Measurements from ENCODE around the gene TMEM231. TPM values are rescaled to one million over a fixed set of nuclear protein-coding genes. Genes with fewer than 3 reads are reported as not detected.

The TMEM231 gene
- total RNA-seq, 1 experiment from 2014 or later = 3.4 TPM

DNA sequence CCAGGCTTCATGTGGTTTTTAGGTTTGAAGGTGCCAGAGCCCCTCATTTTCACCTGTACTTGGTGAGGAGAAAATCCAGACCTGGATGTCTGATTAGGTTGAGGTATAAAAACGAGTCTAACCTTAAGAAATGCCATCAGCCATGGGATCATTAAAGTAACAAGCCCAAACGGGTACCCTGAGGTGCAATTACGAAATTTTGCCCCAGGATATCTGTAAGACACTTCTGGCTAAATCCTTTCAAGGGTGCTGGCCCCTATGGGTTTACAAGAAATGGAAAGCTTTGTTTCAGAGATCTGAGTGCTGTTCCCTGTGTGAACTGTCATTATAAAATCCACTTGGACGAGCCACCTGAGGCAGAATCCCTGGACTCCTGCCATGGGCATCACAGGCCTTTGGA lies 47.2 kb upstream of the TMEM231 start:
- no peak overlapping the region for H3K18ac ChIP-seq (ENCODE audit: insufficient read length, low read depth, low read length)
- no CpG with 5 or more reads among the region's 4 CpGs for WGBS (ENCODE audit: extremely low coverage, insufficient read length, low lambda C conversion rate)

More for the DNA sequence above, 47.2 kb upstream of the TMEM231 start:
- H2BK15ac ChIP-seq (ENCODE audit: low read depth, low read length) = no peak overlapping the region
- Mint-ChIP-seq H3K4me1 (no peaks in the 10 kb centered on the region), H3K4me3 (no peak overlapping the region; a peak in 1 of 5 replicates), H3K27ac (no peak overlapping the region), H3K9me3 (peaks cover 9 to 15% of the 10 kb centered on the region in 2 experiments; a peak in 4 of 5 replicates), H3K27me3 (ENCODE audit: low read depth) (no peaks in the 10 kb centered on the region; the same call in 1 of the 2 replicates), H3K36me3 (ENCODE audit: insufficient read depth in 1 of 3, low read depth in 3 of 3) (peaks cover 49 to 79% (median 63%) of the 10 kb centered on the region in 3 experiments)
- no peak overlapping the region for H4K91ac ChIP-seq (ENCODE audit: insufficient read length, low read depth, low read length)
- H3K4ac ChIP-seq (ENCODE audit: low read depth, low read length) = no peak overlapping the region
- H2BK20ac ChIP-seq (ENCODE audit: low read depth, low read length, poor library complexity, severe bottlenecking) = no peak overlapping the region
- H3K56ac ChIP-seq (ENCODE audit: insufficient read length, low read depth, low read length) = no peak overlapping the region
- TF ChIP-seq, protein P1, sequence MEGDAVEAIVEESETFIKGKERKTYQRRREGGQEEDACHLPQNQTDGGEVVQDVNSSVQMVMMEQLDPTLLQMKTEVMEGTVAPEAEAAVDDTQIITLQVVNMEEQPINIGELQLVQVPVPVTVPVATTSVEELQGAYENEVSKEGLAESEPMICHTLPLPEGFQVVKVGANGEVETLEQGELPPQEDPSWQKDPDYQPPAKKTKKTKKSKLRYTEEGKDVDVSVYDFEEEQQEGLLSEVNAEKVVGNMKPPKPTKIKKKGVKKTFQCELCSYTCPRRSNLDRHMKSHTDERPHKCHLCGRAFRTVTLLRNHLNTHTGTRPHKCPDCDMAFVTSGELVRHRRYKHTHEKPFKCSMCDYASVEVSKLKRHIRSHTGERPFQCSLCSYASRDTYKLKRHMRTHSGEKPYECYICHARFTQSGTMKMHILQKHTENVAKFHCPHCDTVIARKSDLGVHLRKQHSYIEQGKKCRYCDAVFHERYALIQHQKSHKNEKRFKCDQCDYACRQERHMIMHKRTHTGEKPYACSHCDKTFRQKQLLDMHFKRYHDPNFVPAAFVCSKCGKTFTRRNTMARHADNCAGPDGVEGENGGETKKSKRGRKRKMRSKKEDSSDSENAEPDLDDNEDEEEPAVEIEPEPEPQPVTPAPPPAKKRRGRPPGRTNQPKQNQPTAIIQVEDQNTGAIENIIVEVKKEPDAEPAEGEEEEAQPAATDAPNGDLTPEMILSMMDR (conservative IDR thresholded peaks at IDR 0.05) = no peak
- H4K20me1 ChIP-seq (ENCODE audit: control insufficient read depth, insufficient read depth, insufficient read length) = no peaks in the 10 kb centered on the region
- no peak for DNase-seq
- no peak overlapping the region for H4K8ac ChIP-seq (replicated peaks; ENCODE audit: insufficient read length, low read depth, low read length)
- no peak overlapping the region for H3K23ac ChIP-seq (ENCODE audit: insufficient read length, low read depth, low read length)
- H4K5ac ChIP-seq (ENCODE audit: insufficient read length, low read depth, low read length) = no peak overlapping the region
- no peak overlapping the region for H2BK120ac ChIP-seq (ENCODE audit: low read depth, low read length, poor library complexity, severe bottlenecking)
- H3K4me1 ChIP-seq (ENCODE audit: insufficient read depth, low read length) = no peaks in the 10 kb centered on the region
- no peaks in the 10 kb centered on the region for H3K79me1 ChIP-seq (ENCODE audit: insufficient read depth, low read depth, low read length, poor library complexity, severe bottlenecking)
- H3K79me2 ChIP-seq (ENCODE audit: insufficient read depth, low read length) = no peaks in the 10 kb centered on the region
- no peak overlapping the region for H2AFZ ChIP-seq (ENCODE audit: low read length)
- H3K27me3 ChIP-seq (ENCODE audit: insufficient read depth, low read length) = no peaks in the 10 kb centered on the region
- H3K4me2 ChIP-seq (ENCODE audit: insufficient read depth, insufficient read length, low read length) = no peak overlapping the region
- no peak overlapping the region for H3T11ph ChIP-seq (ENCODE audit: low read length)
- no peak overlapping the region for H3K27ac ChIP-seq (ENCODE audit: insufficient read length, low read depth, low read length)
- H3K23me2 ChIP-seq (ENCODE audit: insufficient read length, low read depth, low read length, poor library complexity, severe bottlenecking) = no peaks in the 10 kb centered on the region
- no peak overlapping the region for H3K9ac ChIP-seq (ENCODE audit: extremely low read depth, insufficient read length, low read length)
- H3K14ac ChIP-seq (ENCODE audit: insufficient read depth, low read length) = no peak overlapping the region
- no peak overlapping the region for H2AK5ac ChIP-seq (ENCODE audit: insufficient read length, low read length)
- H2BK12ac ChIP-seq (ENCODE audit: insufficient read length, low read depth, low read length) = no peak overlapping the region
- no peak overlapping the region for H2BK5ac ChIP-seq (ENCODE audit: insufficient read length, low read length)
- H3K9me3 ChIP-seq (ENCODE audit: control insufficient read depth, low read depth, low read length) = peaks cover 13% of the 10 kb centered on the region
